Fibroblast of gingiva (primary cell): ENCODE results near the gene SLC27A3.

Experiments
- DNase-seq: peaks from one replicate; pipeline ENCODE4 v3.0.0-alpha.2; 2011; ENCODE audit warnings: low read depth

The SLC27A3 gene

DNA sequence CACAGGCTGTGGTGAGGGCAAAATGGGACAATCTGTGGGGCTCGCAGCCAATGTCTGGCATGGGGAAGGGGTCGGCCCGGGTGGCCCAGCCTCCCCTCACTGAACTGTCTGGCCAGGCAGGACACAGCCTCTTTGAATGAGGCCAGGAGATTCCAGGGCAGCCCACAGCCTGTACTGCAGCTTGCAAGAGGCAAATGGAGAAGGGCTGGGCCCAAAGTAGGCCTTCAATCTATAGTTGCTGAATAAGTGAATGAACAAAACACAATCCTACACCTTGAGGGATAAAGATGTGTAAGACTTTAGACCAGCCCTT, 23.2 kb downstream of the SLC27A3 start:
- no peak for DNase-seq

DNA sequence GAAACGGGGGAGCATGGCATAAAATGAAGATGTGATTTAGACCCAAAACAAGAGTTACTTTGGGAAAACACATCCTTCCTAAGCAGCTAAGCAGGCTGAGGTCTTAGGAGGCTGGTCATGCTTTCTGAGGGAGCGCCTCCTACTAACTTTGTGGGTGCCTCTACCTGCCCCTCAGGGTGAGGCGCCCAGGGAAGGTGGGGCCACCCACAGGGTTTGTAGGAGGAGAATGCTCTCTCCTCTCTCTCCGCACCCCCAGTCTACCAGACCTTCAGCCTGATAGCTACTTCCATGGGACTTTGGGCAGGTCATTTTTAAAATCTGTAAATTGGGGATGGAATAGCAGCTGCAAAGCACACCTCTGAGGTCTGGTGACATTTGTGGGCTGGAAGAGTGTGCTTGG, 23.8 kb downstream of the SLC27A3 start:
- DNase-seq = no peak

DNA sequence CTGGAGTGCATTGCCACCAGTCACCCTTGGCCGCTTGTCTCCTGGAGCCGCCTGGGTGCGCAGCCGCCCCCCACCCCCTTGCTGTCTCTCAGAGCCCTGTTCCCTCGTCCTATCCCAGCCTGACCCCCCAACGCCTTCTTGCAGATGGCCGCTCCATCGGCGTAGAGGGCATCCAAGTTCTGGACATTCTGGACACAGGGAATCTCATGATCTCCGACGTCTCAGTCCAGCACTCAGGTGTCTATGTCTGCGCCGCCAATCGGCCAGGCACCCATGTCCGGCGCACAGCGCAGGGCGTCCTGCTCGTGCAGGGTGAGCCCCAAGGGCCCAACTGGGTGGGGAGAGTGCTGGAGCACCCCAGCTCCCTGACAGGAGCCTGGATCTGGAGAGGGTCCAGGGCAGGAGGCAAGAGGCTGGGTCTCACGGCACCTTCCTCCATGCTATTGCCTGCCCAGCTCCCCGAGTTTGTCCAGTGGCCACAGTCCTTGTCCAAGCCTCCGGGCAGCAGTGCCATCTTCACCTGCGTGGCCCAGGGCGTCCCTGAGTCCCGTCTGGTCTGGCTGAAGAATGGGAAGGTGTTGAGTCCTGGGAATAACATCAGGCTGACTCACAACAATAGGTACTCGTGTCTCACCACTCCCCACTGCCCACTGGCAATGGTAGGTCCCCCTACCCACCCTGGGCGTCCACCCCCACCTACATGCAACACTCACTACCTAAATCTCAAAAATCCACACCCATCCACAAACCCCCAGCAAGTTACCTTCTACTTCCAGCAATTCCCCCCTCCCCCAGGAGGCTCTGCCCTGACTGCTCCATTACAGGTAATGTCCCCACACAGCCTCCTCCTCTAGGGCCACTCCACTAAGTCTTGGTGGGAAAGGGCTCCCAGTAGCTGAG, 24.6 kb downstream of the SLC27A3 start:
- DNase-seq = no peak

DNA sequence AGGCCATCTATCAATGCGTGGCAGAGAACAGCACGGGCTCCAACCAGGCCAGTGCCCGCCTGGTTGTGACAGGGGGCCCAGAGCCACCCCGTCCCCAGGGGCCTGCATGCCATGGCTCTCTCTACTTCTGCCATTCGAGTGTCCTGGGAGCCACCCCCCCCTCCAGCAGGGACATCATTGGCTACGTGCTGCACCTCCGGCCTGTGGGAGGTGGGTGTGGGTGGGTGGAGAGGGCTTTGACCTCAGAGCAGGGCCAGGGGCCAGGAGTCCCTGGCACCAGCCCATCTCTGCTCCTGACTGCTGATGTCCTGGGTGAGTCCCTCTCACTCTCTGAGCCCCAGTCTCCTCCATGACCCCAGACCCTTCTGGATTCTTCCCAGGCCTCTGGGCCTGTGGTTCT, 25.3 kb downstream of the SLC27A3 start:
- no peak for DNase-seq

DNA sequence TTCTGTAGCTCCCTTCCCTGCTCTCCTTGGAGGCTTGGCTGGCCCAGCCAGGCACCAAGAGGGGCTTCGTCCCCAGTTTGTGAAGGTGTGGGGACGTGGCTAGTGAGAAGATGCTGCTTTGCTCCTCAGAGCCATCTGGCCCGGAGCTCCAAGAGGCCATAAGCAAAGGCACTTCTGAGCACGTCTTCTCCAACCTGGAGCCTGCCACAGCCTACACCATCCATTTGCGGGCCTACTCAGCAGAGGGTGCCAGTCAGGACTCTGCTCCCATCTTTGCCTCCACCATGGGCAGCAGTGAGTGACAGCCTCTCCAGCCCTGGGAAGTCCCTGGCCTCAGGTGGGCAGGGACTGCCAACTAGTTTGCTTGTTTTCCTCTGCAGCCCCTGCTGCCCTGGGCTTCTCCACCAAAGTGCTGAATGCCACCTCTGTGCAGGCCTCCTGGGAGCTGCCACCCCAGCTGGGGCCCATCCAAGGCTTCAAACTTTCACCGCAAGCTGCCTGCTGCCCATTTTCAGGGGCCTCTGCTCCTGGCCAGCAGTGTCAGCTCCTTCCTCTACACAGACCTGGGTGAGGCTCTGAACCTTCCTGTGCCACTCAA, 25.9 kb downstream of the SLC27A3 start:
- no peak for DNase-seq

DNA sequence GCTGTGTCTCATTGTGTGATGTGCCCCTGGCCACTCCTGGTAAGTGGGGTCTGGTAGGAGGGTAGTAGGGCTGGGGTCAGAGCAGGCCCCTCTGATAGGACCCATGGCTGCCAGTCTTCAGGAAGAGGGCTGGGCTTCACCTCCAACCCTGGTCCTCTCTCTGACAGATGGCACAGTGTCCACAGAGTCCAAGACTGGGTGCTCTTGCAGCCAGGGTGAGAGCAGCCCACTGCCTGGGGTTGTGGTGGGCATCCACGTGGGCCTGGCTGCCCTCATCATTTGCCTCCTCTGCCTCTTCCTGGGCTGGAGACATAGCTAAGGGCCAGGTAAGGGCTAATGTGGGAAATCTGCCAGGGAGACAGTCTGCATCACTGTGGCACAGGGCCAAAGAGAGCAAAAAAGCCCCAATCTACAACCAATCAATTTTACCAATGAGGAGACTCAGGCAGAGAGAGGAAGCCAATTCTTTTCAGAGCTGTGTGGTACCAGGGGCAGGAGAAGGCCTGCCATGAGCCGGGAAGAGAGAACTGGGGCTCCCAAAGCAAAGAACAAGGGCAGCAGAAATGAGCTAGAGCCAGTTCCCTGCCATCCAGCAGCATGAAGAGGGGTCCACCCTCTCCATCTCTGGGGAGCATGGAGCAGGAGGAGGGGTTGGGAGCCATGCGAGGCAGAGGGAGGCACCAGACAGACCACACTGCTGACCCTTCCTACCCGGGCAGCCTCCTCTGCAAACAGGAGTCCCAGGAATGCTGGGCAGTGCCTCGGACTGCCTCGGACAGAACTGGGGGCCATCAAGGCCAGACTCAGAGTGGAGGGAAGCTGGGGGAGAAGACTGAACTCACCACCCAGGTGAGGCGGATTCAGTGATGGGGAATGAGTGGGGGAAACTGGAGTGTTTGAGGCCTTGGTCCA, 26.8 kb downstream of the SLC27A3 start:
- DNase-seq = no peak

DNA sequence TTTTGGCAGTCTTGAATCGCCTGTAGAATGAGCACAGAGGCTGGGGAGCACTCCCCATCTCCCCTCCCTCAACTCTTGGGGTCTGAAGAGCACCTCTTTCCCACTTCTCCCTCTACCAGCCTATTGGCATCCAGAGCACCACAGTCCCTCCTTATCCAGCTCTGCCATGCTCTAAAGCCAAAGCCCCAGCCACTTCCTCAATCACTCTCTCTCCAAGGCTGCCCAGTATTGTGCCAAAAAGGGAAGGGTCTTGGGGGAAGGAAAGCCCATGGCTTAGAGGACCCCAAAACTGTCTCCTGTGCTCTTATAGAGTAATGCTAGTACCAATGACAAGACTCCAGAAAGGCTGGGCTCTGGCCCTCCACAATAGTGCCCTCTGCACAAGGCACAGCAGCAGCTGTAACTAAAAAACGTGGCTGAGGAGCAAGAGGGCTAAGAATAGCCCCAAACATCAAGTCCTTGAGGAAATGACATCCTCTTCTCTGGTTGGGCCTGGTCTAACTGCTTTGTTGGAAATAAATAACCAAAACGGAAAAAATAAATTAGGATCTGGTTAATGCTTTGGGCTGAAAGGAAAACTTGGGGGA, 28.4 kb downstream of the SLC27A3 start:
- DNase-seq = no peak

DNA sequence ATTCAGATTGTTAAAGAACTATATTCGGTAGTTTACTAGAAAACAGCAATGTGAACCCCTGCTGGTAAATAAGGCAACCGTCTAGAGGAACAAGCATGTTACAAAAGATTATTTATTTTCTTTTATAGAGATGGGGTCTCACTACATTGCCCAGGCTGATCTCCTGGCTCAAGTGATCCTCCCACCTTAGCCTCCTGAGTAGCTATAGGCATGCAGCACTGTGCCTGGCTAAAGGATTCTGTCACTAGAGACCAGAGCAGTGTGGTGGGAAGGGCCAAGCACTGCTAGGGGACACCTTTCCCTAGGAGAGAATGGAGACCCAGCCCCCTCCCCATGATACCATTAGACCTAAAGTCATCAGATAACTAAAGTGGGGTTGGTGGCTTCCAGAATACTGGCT, 28.9 kb downstream of the SLC27A3 start:
- DNase-seq = no peak

DNA sequence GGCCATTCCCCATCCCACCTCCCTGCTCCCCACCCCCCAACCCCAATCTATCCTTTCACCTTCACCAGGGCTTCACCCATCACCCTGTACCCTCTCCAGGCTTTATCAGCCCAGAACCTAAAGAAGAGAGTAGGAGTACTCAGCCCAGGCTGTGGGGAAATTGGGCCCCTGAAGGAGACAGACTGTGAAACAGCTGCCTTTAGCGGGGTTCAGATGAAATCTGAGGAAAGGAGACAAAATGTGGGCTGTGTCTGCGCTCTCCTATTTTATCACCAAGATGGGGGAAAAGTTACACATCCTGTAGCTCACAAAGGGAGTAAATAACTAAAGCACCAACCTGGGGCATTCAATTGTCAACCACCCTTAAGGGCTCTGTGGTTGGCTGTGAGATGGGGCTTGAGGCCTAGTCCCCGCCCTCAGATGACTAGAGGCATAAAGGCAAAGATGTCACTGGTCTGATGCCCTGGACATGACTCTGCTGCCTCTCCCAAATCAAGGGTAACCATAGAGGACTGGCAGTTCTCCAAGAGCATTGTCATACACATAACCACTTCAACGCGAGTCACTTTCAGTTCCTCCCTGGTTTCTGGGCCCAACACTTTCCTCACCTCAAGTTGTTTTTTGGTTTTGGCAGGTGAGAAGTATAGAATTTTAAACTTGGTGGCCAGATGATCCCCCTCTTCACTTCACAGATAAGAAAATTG, 30.0 kb downstream of the SLC27A3 start:
- DNase-seq = peak; percentile 78

DNA sequence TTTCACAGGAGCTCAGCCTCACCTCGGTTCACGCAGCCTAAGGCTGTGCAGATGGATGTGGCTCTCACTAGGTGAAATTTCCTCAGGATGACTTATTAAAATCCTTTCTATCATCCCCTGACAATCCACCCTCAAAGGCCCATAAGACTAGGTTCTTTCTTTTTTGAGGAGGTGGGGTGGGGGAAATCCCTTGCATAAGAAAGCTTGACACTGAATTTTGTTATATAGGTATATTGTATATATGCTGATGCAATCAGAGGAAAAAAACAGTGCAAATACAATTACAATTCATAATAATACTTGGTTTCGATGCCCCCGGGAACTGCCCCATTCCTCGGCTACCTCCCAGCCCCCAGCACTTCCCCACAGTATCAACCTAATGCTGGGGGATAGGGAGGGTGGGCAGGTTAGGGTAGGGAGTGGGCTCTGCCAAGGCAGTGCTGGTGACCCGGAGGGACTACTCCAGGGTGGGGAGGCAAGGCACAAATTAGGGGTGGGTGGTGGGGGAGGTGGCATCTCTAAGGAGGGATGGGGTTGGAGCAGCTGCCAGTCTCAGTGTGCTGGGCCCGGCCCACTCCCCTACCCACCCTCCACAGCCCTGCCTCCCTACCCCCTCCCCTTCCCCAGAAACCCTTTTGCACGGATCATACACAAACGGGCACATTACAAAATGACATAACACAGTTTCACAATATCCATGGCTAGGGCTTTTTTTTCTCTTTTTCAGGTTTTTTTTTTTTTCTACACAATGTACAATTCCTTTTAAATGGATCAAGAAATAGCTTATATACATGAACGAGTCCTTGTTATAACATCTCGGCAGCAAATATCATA, 30.9 kb downstream of the SLC27A3 start:
- DNase-seq = no peak

DNA sequence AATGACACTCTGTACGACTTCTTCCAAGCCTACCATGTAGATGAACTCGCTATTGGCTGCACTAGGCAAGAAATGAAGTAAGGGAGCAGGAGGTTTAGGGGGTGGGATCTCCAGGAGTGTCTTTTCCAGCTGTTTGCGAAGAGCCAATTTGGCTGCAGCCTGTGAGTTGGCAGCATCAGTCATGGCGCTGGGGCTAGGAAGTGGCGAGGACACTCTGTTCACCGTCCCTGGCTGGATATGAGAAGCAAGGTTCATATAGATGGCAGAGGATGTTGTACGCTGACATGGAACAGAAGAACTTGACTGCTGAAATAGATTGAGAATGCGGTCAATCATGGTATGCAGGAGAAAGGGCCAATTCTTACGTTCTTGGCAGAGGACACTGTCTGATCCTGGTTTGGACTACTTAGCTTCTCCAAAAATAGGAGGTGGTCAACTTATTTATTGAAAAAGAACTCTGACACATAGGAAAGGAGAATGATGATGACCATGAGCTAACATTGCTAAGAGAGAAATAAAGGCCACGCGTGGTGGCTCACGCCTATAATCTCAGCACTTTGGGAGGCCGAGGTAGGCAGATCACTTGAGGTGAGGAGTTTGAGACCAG, 41.2 kb downstream of the SLC27A3 start:
- peak; percentile 18 for DNase-seq

DNA sequence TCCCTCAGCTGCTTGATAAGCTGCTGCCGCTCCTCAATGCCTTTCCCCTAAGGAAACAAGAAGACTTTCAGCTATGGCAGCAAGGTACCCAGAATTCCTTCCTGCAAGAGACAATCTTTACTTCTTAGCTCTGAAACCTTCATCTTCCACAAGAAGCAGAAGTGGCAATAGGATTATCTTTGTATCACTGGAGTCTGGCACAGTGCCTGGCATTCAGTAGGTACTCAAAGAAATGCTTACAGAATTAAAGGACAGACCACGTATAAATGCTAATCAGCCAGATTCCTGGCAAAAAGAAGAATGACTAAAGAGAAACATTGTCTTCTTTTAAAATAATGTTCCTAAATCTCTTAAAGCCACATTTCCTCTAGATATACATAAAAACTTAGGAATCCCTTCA, 43.7 kb downstream of the SLC27A3 start:
- DNase-seq = no peak

DNA sequence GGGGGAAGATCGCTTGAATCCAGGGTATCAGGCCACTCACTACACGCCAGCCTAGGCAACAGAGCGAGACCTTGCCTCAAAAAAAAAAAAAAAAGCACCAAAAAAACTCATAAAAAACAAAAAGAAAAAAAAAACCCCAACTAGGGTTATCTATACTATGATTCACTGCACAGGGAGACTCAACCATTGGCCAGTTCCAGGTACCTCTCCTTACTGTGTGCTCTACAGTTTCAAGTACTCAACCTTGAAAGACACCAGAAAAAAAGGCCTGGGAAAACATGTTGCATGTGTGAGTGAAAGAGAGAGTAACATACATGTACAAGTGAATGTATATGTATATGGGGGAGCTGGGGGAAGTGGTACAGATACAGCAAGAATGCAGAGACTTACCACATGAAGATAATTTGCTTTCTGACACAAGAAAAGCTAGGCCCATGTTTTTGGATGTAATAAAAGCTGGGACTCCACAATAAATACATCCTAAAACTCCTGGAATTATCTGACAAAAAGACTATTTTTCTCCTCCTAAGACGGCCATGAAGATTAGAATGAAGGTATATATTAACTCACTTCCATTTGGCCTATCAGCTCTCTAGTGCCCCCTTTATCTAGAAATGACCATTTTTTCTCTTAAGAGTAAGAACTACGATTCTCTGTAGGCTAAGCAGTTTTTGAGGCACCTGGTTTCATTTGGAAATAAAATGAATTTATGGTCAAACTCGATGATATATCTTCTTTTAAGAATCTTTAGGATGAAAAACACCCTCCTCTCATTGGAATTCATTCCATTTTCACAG, 52.2 kb downstream of the SLC27A3 start:
- DNase-seq = no peak
